Embryonic facial prominence (tissue), 1 donor: ENCODE data around the gene BCL2A1.
"Not testable (repeated sequence)": the region's sequence is repeated elsewhere in the genome, so short reads cannot be mapped to it uniquely, and the experiment has no call there.

Experiments
- DNase-seq: peaks from one replicate; pipeline ENCODE4 v3.0.0-alpha.2; 2016; ENCODE audit errors: extremely low spot score

Gene BCL2A1

GRCh38 chr15:79960502-79961212 lies 10.3 kb downstream of the BCL2A1 start:
- no peak for DNase-seq

DNA sequence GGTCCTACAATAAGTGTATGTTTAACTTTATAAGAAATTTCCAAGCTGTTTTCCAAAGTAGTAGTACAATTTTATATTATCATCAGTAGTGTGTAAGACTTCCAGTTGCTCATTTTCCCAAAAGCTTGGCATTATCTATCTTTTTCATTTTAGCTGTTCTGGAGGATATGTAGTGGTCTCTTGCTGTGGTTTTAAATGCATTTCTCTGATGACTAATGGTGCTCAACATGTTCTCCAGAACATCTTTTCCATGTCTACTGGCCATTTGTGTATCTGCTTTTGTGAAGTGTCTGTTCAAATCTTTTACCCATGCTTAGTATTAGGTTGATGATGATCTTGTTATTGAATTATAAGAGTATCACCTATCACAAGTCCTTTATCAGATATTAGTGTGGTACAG lies 13.3 kb downstream of the BCL2A1 start:
- no peak for DNase-seq

DNA sequence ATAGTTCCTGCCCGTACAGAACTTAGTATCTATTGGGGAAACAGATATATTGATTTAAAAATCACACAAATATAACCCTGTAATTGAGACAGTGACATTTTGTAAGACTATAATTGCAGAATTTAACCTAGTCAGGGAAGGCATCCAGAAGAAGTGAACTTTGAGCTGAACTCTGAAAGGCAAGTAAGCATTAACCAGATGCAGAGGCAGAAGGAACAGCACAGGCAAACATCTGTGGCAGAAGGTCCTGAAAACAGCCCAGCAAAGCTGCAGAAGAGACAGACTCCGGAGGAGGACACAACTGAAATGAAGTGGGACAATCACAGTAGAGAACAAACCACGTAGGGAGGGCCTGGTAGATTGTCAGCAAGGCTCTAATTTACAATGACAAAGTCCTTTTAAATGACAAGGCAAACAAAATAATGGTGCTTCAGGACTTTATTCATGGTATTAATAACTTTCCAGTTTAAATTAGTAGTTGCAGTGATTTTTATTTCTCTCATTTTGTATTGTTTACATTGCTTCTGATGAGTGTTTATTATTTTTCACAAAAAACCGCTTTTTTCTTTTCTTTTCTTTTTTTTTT lies 14.5 kb downstream of the BCL2A1 start:
- DNase-seq, result no peak

DNA sequence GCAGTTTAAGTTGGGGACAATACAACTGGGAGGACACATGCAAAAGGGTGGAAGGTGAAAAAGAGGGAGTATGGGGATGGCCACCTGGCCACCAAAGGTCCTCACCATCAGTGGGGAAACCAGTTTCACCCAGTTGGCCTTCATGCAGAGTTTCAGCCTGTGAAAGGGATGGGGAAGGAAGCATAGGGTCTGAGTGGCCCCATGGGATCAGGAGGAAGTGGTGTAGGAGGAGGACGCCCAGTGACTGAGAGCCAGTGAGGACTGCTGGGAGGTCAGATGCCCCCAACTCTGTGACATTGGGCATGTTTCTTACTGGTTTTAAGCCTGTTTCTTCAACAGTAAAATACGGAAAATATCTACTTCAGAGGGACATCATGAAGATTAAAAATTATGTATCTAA lies 16.3 kb downstream of the BCL2A1 start:
- no peak for DNase-seq

DNA sequence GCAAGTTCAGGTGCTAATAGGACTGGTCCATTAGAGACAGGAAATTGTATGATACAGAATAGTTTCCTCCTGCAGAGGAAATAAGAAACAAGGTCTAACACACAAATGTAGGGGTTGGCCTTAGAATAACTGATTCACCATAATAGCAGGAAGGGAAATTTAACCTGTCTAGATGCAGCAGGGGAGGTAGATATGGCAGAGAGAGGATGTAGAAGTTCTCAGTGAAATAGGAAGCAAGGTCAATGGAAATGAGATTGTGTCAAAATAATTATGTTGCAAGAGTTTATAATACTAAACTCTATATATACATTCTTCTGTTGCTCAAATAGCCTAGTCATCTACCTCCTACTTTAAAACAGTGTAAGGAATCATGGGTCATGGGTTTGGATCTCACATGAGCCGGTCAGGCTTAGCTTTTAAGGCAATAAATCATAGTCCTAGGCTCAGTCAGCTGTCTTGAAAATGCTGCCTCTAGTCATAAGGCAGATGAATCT lies 17.0 kb downstream of the BCL2A1 start:
- DNase-seq, result no peak

- DNase-seq, result no peak
Measured at GRCh38 chr15:79952329-79952728, 18.7 kb downstream of the BCL2A1 start.

DNA sequence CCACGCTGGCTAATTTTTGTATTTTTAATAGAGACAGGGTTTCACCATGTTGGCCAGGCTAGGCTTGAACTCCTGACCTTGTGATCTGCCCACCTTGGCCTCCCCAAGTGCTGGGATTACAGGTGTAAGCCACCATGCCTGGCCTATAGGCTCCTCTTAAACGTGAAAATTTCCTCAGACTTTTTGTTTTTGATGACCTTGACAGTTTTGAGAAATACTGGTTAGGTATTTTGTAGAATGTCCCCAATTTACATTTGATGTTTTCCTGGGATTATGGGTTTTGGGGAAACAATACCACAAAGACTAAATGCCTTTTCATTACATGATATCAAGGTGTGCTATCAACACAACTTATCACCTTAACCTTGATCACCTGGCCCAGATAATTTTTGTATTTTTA lies 20.7 kb downstream of the BCL2A1 start:
- DNase-seq, result no peak

DNA sequence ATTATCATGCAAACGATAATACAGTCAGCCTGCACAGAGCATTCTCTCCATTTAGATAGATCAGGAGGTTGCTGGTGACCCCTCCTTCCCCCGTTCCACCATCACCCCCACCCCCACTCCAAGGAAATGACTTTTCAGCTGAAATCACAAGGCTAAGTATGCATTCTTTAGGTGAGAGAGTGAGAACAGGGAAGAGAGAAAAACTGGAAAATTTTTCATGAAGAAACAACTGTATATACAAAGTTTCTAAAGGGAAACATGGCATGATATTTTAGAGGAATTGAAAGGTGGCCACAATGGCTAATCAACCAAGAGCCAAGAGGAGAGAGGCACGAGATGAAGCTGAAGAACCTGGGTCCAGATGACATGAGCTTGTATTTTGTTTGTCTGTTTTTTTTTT lies 22.2 kb downstream of the BCL2A1 start:
- DNase-seq, result no peak

DNA sequence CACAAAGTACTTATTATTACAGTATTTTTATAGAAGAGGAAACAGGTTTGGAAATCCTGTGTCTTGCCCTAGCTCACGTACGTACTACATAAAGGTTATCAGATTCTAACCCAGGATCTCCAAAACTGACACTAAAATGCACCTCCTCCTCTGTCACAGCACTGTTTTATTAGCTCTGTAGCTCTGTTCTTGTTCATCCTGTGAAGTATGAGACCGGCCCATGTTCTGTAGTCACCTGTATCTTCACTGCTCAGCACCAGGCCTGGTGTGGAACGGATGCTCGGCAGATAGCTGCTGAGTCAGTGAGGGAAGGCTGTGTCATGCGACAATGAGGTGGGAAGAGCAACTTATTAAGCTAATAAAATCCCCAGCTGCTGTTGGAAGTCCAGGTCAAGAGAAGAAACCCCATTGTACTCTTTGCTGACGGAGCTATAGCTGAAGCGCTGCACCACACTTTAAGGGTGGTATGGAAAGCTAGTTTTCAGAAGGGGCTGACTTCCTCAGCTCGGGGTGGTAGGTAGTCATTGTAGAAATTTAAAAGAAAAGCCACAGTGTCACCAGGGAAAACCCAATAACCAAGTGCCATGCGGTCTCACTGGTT lies 22.8 kb downstream of the BCL2A1 start:
- DNase-seq, result no peak

GRCh38 chr15:79947009-79947408 lies 24.0 kb downstream of the BCL2A1 start:
- DNase-seq, result no peak

- no peak for DNase-seq
Measured at GRCh38 chr15:79944622-79945021, 26.4 kb downstream of the BCL2A1 start.

DNA sequence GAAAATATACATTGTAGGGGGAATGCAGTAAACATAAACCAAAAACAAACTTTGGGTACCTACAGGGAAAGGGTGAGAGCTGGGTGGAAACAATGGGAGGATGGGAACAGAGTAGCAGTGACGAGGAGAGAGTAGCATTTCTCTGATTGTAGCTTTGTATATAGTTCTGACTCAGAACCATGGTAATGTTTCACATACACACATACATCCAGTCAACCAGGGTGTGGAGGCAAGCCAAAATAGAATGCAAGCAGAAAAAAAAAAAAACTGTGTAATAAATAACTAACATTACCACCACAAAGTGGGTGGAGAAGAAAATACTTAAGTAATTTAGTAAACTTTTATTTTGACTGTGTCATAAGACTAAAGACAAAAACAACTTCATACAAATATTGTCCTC lies 27.2 kb downstream of the BCL2A1 start:
- no peak for DNase-seq

- DNase-seq, result no peak
Measured at GRCh38 chr15:79942741-79943481, 28.1 kb downstream of the BCL2A1 start.

GRCh38 chr15:79939399-79939798 lies 31.6 kb downstream of the BCL2A1 start:
- no peak for DNase-seq

DNA sequence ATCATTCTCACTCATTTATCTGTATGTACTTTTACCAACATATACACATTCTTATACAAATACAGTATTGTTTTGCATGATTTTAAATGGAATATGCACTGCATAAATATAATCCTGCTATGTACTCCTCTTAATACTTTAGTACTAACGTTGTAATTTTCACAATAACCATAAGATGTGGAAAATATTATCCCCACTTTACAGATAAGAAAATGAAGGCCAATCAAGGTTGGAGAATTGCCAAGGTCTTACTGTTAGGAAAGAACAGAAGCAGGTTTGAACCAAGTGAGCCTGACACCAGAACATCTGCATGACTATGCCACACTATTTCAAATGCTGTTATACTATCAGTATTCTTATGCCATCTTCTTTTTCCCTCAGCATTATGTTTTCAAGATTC lies 32.9 kb downstream of the BCL2A1 start:
- no peak for DNase-seq

DNA sequence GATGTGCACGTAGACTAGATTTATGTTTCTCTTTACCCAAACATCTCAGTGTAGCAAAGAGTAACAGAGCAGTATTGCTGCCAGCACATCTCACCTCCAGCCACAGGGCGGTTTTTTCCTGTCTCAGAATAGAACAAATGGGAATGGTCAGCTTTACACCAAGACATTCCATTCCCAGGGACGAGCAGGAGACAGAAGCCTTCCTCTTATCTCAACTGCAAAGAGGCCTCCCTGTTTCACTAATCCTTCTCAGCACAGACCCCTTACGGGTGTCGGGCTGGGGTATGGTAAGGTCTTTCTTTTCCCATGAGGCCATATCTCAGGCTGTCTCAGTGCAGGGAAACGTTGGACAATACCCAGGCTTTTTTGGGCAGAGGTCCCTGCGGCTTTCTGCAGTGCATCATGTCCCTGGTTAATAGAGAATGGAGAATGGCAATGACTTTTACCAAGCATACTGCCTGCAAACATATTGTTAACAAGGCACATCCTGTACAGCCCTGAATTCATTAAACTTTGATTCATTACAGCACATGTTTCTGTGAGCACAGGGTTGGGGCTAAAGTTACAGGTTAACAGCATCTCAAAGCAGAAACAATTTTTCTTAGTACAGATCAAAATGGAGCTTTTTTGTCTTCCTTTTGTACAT lies 35.3 kb downstream of the BCL2A1 start:
- not testable (repeated sequence) for DNase-seq

DNA sequence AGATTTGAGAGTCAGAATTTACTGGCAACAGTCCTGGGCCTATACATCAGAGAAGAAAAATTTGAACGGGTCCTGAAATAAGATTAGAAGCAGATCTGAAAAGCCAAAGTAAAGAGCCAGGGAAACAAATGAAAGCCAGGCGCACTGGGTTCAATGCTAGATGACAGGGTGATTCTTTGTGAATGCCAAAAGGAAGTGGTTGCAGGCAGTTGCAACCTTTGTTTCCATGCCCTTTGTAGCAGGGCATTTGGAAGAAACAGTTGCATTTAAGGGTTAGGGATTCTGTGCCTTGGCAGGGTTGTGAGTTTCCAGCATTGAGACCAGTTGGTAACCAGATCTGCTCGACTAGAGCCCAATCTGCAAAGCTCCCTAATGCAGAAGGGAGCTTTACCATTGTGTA lies 37.8 kb downstream of the BCL2A1 start:
- no peak for DNase-seq

DNA sequence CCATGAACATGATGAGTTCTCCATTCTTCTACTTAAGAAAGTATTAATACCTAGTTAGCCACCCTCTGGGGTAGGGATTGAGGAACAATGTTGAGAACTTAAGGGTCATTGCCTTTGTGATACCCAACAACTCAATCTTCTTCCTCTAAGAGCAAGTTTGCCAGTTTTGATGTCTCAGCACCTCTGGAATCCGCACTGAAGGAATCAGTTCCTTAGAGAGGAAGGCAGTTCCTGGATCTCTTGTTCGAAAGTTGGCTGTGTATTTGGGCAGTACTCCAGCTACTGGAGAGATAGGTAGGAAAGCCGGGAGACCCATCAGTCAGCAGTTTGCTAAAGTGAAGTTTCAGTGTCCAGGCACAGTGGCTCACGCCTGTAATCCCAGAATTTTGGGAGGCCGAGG lies 38.5 kb downstream of the BCL2A1 start:
- DNase-seq, result no peak

GRCh38 chr15:79930516-79930915 lies 40.5 kb downstream of the BCL2A1 start:
- no peak for DNase-seq

DNA sequence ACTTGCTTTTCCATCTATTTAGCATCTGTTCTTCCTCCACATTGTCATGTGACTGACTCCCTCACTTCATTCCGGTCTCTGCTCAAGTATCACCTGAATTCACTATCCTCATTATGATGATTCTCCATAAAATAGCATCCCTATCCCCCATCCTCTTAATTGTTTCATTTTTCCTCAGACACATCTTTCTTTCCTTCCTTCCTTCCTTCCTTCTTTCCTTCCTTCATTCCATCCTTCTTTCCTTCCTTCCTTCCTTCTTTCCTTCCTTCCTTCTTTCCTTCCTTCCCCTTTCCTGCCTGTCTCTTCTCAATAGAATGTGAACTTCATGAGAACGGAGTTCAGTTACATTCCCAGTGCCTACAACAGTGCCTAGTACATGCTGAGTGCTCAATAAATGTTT lies 41.6 kb downstream of the BCL2A1 start:
- DNase-seq, result no peak

DNA sequence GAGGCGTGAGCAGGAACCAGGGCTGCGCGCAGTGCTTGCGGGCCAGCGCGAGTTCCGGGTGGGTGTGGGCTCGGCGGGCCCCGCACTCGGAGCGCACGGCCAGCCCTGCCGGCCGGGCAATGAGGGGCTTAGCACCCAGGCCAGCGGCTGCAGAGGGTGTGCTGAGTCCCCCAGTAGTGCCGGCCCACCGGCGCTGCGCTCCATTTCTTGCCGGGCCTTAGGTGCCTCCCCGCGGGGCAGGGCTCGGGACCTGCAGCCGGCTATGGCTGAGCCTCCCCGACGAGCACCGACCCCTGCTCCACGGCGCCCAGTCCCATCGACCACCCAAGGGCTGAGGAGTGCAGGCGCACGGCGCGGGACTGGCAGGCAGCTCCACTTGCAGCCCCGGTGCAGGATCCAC lies 44.9 kb downstream of the BCL2A1 start:
- not testable (repeated sequence) for DNase-seq

DNA sequence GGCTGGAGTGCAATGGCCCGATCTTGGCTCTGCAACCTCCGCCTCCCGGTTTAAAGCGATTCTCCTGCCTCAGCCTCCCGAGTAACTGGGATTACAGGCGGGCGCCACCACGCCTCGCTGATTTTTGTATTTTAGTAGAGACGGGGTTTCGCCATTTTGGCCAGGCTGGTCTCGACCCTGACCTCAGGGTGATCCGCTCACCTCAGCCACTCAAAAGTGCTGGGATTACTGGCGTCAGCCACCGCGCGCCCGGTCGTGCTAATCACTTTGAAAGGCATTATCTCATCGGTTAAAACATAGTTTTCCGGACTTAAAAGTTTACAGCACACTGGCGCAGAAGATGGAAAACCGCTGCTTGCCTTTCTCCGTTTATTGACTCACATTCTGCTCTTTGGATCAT lies 46.6 kb downstream of the BCL2A1 start:
- no peak for DNase-seq
